Neural cell (in vitro differentiated cells): ENCODE data around the gene TXNL4B. TPM values are rescaled to one million over a fixed set of nuclear protein-coding genes. Genes with fewer than 3 reads are reported as not detected.
"Not testable (repeated sequence)": the region's sequence is repeated elsewhere in the genome, so short reads cannot be mapped to it uniquely, and the experiment has no call there.

Experiments
- H2AFZ ChIP-seq: fragments of 200-600, 300-800 bp; sonication (generic), shearing (Covaris generic); 2 replicates; pipeline ENCODE4 v1.6.0; 2014; ENCODE audit warnings: low read depth, mild to moderate bottlenecking, antibody characterized with exemption, low read length, moderate library complexity
- H3F3A ChIP-seq: fragments of 200-600 bp; shearing (Covaris generic); 2 replicates; pipeline ENCODE4 v1.6.1; 2016; ENCODE audit warnings: mild to moderate bottlenecking, moderate library complexity, mixed read lengths, antibody characterized with exemption, low read length; ENCODE audit not compliant: insufficient read depth, poor library complexity, severe bottlenecking
- H3K27ac ChIP-seq: fragments of 200-600, 300-800 bp; sonication (generic), shearing (Covaris generic); 2 replicates; pipeline ENCODE4 v1.5.1; 2014; ENCODE audit warnings: mild to moderate bottlenecking, low read length, moderate library complexity
- H3K27me3 ChIP-seq: fragments of 300-800, 200-600 bp; sonication (generic), shearing (Covaris generic); 2 replicates; pipeline ENCODE4 v1.6.0; 2014; ENCODE audit warnings: mild to moderate bottlenecking, low read depth, low read length, moderate library complexity; ENCODE audit not compliant: insufficient read depth
- H3K36me3 ChIP-seq: fragments of 300-800, 200-600 bp; sonication (generic), shearing (Covaris generic); 2 replicates; pipeline ENCODE4 v1.5.1; 2014; ENCODE audit warnings: mild to moderate bottlenecking, antibody characterized with exemption, low read length, moderate library complexity; ENCODE audit not compliant: insufficient read depth
- H3K4me2 ChIP-seq: fragments of 300-800, 200-600 bp; sonication (generic), shearing (Covaris generic); 2 replicates; pipeline ENCODE4 v1.6.0; 2014; ENCODE audit warnings: mild to moderate bottlenecking, low read length
- H3K4me3 ChIP-seq: fragments of 300-800, 200-600 bp; sonication (generic), shearing (Covaris generic); 2 replicates; pipeline ENCODE4 v1.5.1; 2014; ENCODE audit warnings: mild to moderate bottlenecking, low read length, moderate library complexity
- H3K79me2 ChIP-seq: fragments of 200-600 bp; shearing (Covaris generic); replicated peaks from 2 replicates; pipeline ENCODE4 v1.6.0; 2014; ENCODE audit warnings: mild to moderate bottlenecking, low read length, moderate library complexity; ENCODE audit not compliant: insufficient read depth
- H3K9ac ChIP-seq: fragments of 300-800, 200-600 bp; sonication (generic), shearing (Covaris generic); 2 replicates; pipeline ENCODE4 v1.6.1; 2016; ENCODE audit warnings: mild to moderate bottlenecking, low read length, mixed read lengths
- H3K9me2 ChIP-seq: fragments of 200-600 bp; shearing (Covaris generic); 2 replicates; pipeline ENCODE4 v1.6.1; 2016; ENCODE audit warnings: mild to moderate bottlenecking, low read length, mixed read lengths; ENCODE audit not compliant: insufficient read depth
- H3K9me3 ChIP-seq: fragments of 200-600, 300-800 bp; sonication (generic), shearing (Covaris generic); 2 replicates; pipeline ENCODE4 v1.6.1; 2016; ENCODE audit warnings: mild to moderate bottlenecking, mixed run types, low read length, moderate library complexity, mixed read lengths
- H4K20me1 ChIP-seq: fragments of 200-600 bp; shearing (Covaris generic); 2 replicates; pipeline ENCODE4 v1.6.1; 2016; ENCODE audit warnings: mild to moderate bottlenecking, mixed run types; ENCODE audit not compliant: insufficient read depth
- EP300 ChIP-seq: fragments of 450-650 bp; conservative IDR thresholded peaks from 2 replicates; pipeline ENCODE4 v1.6.1; 2014; ENCODE audit warnings: antibody characterized with exemption, mild to moderate bottlenecking, moderate library complexity; ENCODE audit not compliant: poor library complexity, severe bottlenecking
- EZH2 ChIP-seq: fragments of 200-600, 300-800 bp; shearing (Covaris generic), sonication (generic); IDR thresholded peaks from 2 replicates; pipeline ENCODE4 v1.6.1; 2014; ENCODE audit warnings: antibody characterized with exemption, low read length, borderline replicate concordance, mild to moderate bottlenecking; ENCODE audit not compliant: insufficient read depth, poor library complexity, severe bottlenecking
- MXI1 ChIP-seq: fragments of 450-650 bp; conservative IDR thresholded peaks from 2 replicates; pipeline ENCODE4 v1.6.1; 2014; ENCODE audit warnings: antibody characterized with exemption, mild to moderate bottlenecking; ENCODE audit not compliant: poor library complexity, severe bottlenecking
- POLR2AphosphoS5 ChIP-seq: IDR thresholded peaks from 2 replicates; pipeline ENCODE4 v1.6.1; 2012
- RAD21 ChIP-seq: fragments of 450-650 bp; conservative IDR thresholded peaks from 2 replicates; pipeline ENCODE4 v1.6.1; 2014; ENCODE audit warnings: antibody characterized with exemption, mild to moderate bottlenecking, moderate library complexity
- SMC3 ChIP-seq: fragments of 450-650 bp; conservative IDR thresholded peaks from 2 replicates; pipeline ENCODE4 v1.6.1; 2014; ENCODE audit warnings: antibody characterized with exemption, mild to moderate bottlenecking, moderate library complexity; ENCODE audit not compliant: poor library complexity
- TAF1 ChIP-seq: IDR thresholded peaks from 2 replicates; pipeline ENCODE4 v1.6.1; 2012; ENCODE audit warnings: low read depth
- polyA plus RNA-seq: library from polyadenylated mRNA; depleted of rRNA; stranded (reverse); fragments of >200 nt; gene quantifications from 2 replicates; pipeline ENCODE4 v1.2.3, GENCODE V29; 2014
- TF ChIP-seq, protein P1 (sequence below): fragments of 450-650 bp; IDR thresholded peaks from 2 replicates; pipeline ENCODE4 v1.5.1; 2014; ENCODE audit warnings: antibody characterized with exemption, mild to moderate bottlenecking, moderate library complexity; ENCODE audit not compliant: poor library complexity, severe bottlenecking
- TF ChIP-seq, protein P2 (sequence below): IDR thresholded peaks from 2 replicates; pipeline ENCODE4 v1.6.1; 2012; ENCODE audit warnings: borderline replicate concordance

The TXNL4B gene
- polyA plus RNA-seq, 1 donor from 2014 or later: 26.2 TPM

DNA sequence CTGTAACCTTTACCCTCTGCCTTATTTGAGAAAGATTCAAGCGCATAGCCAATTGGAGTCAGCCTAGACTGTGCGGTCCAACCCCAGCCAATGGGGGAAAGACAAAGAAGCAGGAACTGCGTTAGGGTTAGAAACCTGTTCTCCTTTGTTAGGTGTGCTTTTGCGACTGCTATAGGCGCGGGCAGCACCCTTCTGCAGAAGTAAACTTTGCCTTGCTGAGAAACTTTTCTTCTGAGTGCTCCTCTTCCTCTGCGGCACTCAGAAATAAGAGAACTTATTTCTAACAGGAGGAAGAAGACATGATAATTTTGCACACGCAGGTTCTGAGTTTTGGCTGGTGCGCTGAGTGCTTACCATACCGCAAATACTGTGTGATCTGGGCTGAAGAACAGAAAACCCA is 9.0 kb downstream of the TXNL4B start:
- Histone ChIP-seq H3K4me3 (no peak overlapping the region), H3K9ac (no peak overlapping the region), H2AFZ (no peak overlapping the region), H3K36me3 (no peaks in the 10 kb centered on the region), H3F3A (no peaks in the 10 kb centered on the region), H3K9me3 (no peaks in the 10 kb centered on the region), H4K20me1 (no peaks in the 10 kb centered on the region), H3K4me2 (no peak overlapping the region), H3K27me3 (no peaks in the 10 kb centered on the region), H3K9me2 (no peaks in the 10 kb centered on the region), H3K27ac (no peak overlapping the region), H3K79me2 (no peaks in the 10 kb centered on the region)
- TF ChIP-seq EP300 (no peak), POLR2AphosphoS5 (no peak), EZH2 (no peak), TAF1 (no peak), SMC3 (no peak), RAD21 (no peak), MXI1 (no peak)
- TF ChIP-seq, protein P1, sequence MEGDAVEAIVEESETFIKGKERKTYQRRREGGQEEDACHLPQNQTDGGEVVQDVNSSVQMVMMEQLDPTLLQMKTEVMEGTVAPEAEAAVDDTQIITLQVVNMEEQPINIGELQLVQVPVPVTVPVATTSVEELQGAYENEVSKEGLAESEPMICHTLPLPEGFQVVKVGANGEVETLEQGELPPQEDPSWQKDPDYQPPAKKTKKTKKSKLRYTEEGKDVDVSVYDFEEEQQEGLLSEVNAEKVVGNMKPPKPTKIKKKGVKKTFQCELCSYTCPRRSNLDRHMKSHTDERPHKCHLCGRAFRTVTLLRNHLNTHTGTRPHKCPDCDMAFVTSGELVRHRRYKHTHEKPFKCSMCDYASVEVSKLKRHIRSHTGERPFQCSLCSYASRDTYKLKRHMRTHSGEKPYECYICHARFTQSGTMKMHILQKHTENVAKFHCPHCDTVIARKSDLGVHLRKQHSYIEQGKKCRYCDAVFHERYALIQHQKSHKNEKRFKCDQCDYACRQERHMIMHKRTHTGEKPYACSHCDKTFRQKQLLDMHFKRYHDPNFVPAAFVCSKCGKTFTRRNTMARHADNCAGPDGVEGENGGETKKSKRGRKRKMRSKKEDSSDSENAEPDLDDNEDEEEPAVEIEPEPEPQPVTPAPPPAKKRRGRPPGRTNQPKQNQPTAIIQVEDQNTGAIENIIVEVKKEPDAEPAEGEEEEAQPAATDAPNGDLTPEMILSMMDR: no peak
- TF ChIP-seq, protein P2, sequence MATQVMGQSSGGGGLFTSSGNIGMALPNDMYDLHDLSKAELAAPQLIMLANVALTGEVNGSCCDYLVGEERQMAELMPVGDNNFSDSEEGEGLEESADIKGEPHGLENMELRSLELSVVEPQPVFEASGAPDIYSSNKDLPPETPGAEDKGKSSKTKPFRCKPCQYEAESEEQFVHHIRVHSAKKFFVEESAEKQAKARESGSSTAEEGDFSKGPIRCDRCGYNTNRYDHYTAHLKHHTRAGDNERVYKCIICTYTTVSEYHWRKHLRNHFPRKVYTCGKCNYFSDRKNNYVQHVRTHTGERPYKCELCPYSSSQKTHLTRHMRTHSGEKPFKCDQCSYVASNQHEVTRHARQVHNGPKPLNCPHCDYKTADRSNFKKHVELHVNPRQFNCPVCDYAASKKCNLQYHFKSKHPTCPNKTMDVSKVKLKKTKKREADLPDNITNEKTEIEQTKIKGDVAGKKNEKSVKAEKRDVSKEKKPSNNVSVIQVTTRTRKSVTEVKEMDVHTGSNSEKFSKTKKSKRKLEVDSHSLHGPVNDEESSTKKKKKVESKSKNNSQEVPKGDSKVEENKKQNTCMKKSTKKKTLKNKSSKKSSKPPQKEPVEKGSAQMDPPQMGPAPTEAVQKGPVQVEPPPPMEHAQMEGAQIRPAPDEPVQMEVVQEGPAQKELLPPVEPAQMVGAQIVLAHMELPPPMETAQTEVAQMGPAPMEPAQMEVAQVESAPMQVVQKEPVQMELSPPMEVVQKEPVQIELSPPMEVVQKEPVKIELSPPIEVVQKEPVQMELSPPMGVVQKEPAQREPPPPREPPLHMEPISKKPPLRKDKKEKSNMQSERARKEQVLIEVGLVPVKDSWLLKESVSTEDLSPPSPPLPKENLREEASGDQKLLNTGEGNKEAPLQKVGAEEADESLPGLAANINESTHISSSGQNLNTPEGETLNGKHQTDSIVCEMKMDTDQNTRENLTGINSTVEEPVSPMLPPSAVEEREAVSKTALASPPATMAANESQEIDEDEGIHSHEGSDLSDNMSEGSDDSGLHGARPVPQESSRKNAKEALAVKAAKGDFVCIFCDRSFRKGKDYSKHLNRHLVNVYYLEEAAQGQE: no peak

DNA sequence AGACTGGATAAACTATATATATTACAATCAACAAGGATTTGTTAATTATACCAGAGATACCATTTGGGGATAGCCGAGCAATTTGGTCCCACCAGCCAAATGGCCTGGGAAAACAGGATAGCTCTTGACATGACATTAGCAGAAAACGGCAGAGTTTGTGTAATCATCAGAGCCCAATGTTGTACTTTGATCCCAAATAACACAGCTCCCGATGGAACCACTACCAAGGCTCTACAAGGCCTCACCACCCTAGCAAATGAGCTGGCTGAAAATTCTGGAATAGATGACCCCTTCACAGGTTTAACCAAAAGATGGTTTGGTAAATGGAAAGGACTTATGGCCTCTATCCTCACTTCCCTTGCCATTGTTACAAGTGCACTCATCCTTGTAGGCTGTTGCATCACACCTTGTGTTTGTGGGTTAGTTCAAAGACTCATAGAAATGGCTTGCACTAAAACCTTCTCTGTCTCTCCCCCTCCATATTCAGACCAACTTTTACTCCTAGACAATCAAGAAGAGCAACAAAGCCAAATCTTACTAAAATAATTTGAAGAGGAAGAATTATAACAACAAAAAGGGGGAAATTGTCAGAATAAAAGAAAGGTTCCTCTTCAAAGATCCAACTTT is 9.5 kb downstream of the TXNL4B start:
- Histone ChIP-seq H3K79me2 (no peaks in the 10 kb centered on the region), H3F3A (no peaks in the 10 kb centered on the region), H3K9me2 (no peaks in the 10 kb centered on the region), H2AFZ (no peak overlapping the region), H3K27ac (no peak overlapping the region), H3K36me3 (no peaks in the 10 kb centered on the region), H3K27me3 (no peaks in the 10 kb centered on the region), H4K20me1 (no peaks in the 10 kb centered on the region), H3K4me3 (no peak overlapping the region), H3K4me2 (no peak overlapping the region), H3K9ac (no peak overlapping the region), H3K9me3 (no peaks in the 10 kb centered on the region)
- TF ChIP-seq SMC3 (no peak), RAD21 (no peak), EP300 (no peak), MXI1 (no peak), EZH2 (no peak), TAF1 (no peak), POLR2AphosphoS5 (no peak)
- TF ChIP-seq, protein P2: no peak
- TF ChIP-seq, protein P1: no peak

DNA sequence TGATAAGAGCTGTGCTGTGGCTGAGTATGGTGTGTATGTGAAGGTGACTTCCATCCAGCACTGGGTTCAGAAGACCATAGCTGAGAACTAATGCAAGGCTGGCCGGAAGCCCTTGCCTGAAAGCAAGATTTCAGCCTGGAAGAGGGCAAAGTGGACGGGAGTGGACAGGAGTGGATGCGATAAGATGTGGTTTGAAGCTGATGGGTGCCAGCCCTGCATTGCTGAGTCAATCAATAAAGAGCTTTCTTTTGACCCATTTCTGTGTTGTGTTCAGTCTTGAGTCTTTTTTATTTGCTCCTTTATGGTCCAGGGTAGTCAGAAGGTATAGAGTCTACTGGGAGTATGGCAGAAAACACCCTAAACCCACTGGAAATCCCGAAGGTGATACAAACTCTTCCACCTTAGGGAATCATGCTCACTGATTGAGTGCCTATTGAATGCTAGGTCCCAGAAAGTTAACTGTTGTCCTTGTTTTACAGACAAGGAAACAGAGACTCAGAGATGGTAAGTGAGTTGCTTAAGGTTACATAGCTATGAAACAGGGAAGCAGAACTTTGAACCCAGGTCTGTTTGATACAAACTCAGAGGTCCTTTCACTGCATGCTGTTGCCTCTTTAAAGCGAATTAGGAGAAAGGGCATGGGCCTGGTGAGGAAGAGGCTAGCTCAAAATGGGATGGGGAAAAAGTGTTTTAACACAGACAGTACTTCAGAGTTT is 16.3 kb downstream of the TXNL4B start:
- H3K9me3 ChIP-seq, H3K27ac ChIP-seq, H3K4me3 ChIP-seq, H3K9me2 ChIP-seq, H3F3A ChIP-seq, H3K27me3 ChIP-seq, H4K20me1 ChIP-seq, H3K4me2 ChIP-seq, H3K79me2 ChIP-seq, H2AFZ ChIP-seq, H3K36me3 ChIP-seq, H3K9ac ChIP-seq: not testable (repeated sequence)
